ENCODE data around the gene ALDOA.

DNA sequence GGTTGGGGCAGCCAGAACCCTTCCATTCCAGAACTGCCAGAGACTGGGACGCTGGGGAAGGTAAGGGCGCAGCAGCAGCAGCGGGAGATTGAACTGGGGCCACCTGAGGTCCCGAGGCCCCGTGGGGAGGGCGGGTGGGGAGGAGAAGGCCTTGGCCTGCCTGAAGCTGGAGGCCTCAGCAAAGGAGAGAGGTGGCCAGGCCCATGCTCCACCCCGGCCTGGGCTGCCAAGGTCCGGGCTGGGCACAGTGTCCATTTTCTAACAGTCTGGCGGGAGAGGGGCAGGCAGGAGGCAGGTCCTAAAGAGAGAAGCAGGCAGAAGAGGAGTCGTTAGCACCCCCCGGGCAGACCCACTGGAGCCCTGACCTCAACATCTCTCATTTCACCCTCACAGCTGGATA, 48.9 kb downstream of the ALDOA start:
- TF ChIP-seq FOXP1 (CRISPR knock-in tag; IDR thresholded peaks at IDR 0.05) (no peak), KDM5B (IDR thresholded peaks at IDR 0.05; ENCODE audit: insufficient replicate concordance, low read depth, low read length) (no peak), GABPB1 (CRISPR knock-in tag; IDR thresholded peaks at IDR 0.05) (no peak), SP1 (CRISPR knock-in tag; IDR thresholded peaks at IDR 0.05) (no peak), POLR3A (IDR thresholded peaks at IDR 0.05; ENCODE audit: borderline replicate concordance, extremely low read depth, insufficient read depth, insufficient read length) (no peak)
- TF ChIP-seq, protein P1, sequence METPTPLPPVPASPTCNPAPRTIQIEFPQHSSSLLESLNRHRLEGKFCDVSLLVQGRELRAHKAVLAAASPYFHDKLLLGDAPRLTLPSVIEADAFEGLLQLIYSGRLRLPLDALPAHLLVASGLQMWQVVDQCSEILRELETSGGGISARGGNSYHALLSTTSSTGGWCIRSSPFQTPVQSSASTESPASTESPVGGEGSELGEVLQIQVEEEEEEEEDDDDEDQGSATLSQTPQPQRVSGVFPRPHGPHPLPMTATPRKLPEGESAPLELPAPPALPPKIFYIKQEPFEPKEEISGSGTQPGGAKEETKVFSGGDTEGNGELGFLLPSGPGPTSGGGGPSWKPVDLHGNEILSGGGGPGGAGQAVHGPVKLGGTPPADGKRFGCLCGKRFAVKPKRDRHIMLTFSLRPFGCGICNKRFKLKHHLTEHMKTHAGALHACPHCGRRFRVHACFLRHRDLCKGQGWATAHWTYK (CRISPR knock-in tag; IDR thresholded peaks at IDR 0.05) = no peak
- TF ChIP-seq, protein P2, sequence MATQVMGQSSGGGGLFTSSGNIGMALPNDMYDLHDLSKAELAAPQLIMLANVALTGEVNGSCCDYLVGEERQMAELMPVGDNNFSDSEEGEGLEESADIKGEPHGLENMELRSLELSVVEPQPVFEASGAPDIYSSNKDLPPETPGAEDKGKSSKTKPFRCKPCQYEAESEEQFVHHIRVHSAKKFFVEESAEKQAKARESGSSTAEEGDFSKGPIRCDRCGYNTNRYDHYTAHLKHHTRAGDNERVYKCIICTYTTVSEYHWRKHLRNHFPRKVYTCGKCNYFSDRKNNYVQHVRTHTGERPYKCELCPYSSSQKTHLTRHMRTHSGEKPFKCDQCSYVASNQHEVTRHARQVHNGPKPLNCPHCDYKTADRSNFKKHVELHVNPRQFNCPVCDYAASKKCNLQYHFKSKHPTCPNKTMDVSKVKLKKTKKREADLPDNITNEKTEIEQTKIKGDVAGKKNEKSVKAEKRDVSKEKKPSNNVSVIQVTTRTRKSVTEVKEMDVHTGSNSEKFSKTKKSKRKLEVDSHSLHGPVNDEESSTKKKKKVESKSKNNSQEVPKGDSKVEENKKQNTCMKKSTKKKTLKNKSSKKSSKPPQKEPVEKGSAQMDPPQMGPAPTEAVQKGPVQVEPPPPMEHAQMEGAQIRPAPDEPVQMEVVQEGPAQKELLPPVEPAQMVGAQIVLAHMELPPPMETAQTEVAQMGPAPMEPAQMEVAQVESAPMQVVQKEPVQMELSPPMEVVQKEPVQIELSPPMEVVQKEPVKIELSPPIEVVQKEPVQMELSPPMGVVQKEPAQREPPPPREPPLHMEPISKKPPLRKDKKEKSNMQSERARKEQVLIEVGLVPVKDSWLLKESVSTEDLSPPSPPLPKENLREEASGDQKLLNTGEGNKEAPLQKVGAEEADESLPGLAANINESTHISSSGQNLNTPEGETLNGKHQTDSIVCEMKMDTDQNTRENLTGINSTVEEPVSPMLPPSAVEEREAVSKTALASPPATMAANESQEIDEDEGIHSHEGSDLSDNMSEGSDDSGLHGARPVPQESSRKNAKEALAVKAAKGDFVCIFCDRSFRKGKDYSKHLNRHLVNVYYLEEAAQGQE (IDR thresholded peaks at IDR 0.05; ENCODE audit: borderline replicate concordance) = no peak
- TF ChIP-seq, protein P2 (CRISPR knock-in tag; IDR thresholded peaks at IDR 0.05; ENCODE audit: low read depth) = no peak

All from K562 (cell line).